ENCODE results near the gene CCN2. TPM values are rescaled to one million over a fixed set of nuclear protein-coding genes. Genes with fewer than 3 reads are reported as not detected.

Gene CCN2
- 158 to 285 TPM (median 207 TPM) in 5 replicates for total RNA-seq (2022; extraction: Qiagen RNA extraction)

DNA sequence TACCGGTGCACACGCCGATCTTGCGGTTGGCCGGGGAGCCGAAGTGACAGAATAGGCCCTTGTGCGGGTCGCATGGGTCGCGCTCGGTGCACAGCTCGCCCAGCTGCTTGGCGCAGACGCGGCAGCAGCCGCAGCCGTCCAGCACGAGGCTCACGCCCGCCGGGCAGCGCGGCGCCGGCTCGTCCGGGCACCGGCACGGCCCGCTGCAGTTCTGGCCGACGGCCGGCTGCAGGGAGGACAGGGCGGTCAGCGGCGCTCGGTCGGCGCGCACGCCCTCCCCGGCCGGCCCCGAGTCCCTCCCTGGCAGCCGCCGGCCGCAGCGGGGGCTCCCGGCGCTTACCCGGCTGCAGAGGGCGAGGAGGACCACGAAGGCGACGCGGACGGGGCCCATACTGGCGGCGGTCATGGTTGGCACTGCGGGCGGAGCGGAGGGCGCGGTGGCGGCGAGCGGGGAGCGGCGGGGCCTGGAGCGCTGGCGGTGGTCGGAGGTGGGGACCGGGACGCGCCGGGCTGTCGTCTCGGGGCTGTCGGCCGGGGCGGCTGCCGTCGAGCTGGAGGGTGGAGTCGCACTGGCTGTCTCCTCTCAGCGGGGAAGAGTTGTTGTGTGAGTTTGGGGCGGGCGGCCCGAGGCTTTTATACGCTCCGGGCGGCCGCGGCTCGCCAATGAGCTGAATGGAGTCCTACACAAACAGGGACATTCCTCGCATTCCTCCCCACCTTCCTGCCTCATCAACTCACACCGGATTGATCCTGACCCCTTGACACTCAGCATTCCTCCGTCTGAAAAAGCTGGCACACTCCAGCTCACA is at the start of gene CCN2:
Gene CCN2 (minus strand): TSS at position 606 of the 809 bp plus-strand sequence. CDS start 200 bp downstream, at position 406.

Other genes with a start within 250 kb of the CCN2 start
- not detected in 5 replicates for gene OR2A4, start 250.0 kb downstream of the CCN2 start, total RNA-seq (2022; extraction: Qiagen RNA extraction)
- gene CTAGE9, start 240.4 kb downstream of the CCN2 start, total RNA-seq (2022; extraction: Qiagen RNA extraction), result not detected in 5 replicates
- 1.3 to 2.0 TPM (median 1.6 TPM) in 5 replicates for gene ENPP1, start 143.4 kb downstream of the CCN2 start, total RNA-seq (2022; extraction: Qiagen RNA extraction)

Measured in A549 treated with dexamethasone at 1 μM for 4 hours (cell line).